Measurements from ENCODE around the gene PHOSPHO2. TPM values are rescaled to one million over a fixed set of nuclear protein-coding genes. Genes with fewer than 3 reads are reported as not detected.
A peak's percentile ranks its signal among the peaks of the same experiment; 100 is the strongest.

PHOSPHO2 gene
- total and polyA plus RNA-seq, 4 donors = 1.4 to 5.3 (median 3.6) TPM

DNA sequence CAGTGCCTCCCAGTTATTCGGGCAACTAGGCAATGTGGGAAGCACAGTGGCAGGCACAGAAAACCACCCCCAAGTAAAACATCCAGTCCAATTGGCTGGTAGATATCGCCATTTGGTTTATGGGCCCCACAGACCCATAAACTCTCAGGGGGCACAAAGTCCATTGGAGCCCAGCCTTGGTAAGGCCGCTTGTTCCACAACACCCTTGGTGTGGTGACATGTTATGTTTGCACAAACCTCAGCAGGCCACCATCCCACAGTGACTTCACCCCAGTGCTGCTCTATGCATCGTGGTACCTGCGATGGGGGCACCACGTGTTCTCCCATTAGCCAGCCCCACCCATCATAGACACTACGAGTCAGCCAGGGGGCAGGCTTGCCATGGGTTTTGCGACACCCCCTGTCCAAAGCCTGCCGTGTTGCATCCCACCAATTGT, 18.5 kb downstream of the PHOSPHO2 start:
- WGBS = 89% methylated on average over 9 of the region's 9 CpGs
- peaks cover 0 to 19% (median 14%) of the 10 kb centered on the region in 4 donors for H3K4me1 ChIP-seq (ENCODE audit: control insufficient read depth in 4 of 4, insufficient read depth in 4 of 4, low read length in 3 of 4)
- H3K9me3 ChIP-seq (ENCODE audit: control insufficient read depth in 4 of 4, low read length in 3 of 4) = no peaks in the 10 kb centered on the region
- H3K27me3 ChIP-seq (ENCODE audit: control insufficient read depth in 4 of 4, insufficient read depth in 4 of 4, low read length in 3 of 4) = no peaks in the 10 kb centered on the region
- no peak overlapping the region for H3K27ac ChIP-seq (ENCODE audit: low read depth in 1 of 2, low read length in 2 of 2)
- H3K4me3 ChIP-seq (ENCODE audit: low read depth in 1 of 3, low read length in 3 of 3) = no peak overlapping the region
- DNase-seq (ENCODE audit: low spot score) = no peak
- no peak overlapping the region for H3K9ac ChIP-seq (ENCODE audit: low read depth in 1 of 2, low read length in 2 of 2)
- TF ChIP-seq HNF4G (IDR thresholded peaks at IDR 0.05) = no peak
- TF ChIP-seq SP1 (IDR thresholded peaks at IDR 0.05) = no peak
- no peak for TF ChIP-seq TAF1 (conservative IDR thresholded peaks at IDR 0.05)
- H3K36me3 ChIP-seq (ENCODE audit: control insufficient read depth in 4 of 4, insufficient read depth in 3 of 4, low read depth in 1 of 4, low read length in 3 of 4) = no peaks in the 10 kb centered on the region

DNA sequence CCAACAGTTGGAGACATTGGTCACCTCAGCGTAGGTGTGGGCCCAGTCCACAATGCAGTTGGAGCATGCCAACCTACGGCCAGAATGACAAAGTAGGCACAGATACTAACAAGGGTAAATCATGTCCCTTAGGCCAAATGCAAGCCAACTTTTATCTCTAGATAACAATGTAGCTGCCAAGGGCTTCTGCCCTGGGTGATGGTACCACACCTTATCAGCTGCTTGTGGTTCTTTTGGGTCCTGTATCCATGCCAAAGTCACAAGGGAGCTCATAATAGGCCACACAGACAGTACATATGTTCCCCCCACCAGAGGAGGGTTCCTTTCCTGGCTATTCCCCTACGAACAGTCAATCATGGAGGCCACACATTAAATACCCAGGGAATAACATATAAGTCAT, 19.1 kb downstream of the PHOSPHO2 start:
- Histone ChIP-seq H3K4me3 (ENCODE audit: low read depth in 1 of 3, low read length in 3 of 3) (no peak overlapping the region), H3K9ac (ENCODE audit: low read depth in 1 of 2, low read length in 2 of 2) (no peak overlapping the region), H3K4me1 (ENCODE audit: control insufficient read depth in 4 of 4, insufficient read depth in 4 of 4, low read length in 3 of 4) (peaks cover 0 to 19% (median 14%) of the 10 kb centered on the region in 4 donors), H3K27me3 (ENCODE audit: control insufficient read depth in 4 of 4, insufficient read depth in 4 of 4, low read length in 3 of 4) (no peaks in the 10 kb centered on the region), H3K27ac (ENCODE audit: low read depth in 1 of 2, low read length in 2 of 2) (no peak overlapping the region), H3K36me3 (ENCODE audit: control insufficient read depth in 4 of 4, insufficient read depth in 3 of 4, low read depth in 1 of 4, low read length in 3 of 4) (no peaks in the 10 kb centered on the region), H3K9me3 (ENCODE audit: control insufficient read depth in 4 of 4, low read length in 3 of 4) (no peaks in the 10 kb centered on the region)
- DNase-seq (ENCODE audit: low spot score) = no peak
- no peak for TF ChIP-seq TAF1 (conservative IDR thresholded peaks at IDR 0.05)
- TF ChIP-seq, protein P1, sequence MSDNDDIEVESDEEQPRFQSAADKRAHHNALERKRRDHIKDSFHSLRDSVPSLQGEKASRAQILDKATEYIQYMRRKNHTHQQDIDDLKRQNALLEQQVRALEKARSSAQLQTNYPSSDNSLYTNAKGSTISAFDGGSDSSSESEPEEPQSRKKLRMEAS (IDR thresholded peaks at IDR 0.05) = no peak
- TF ChIP-seq, protein P2, sequence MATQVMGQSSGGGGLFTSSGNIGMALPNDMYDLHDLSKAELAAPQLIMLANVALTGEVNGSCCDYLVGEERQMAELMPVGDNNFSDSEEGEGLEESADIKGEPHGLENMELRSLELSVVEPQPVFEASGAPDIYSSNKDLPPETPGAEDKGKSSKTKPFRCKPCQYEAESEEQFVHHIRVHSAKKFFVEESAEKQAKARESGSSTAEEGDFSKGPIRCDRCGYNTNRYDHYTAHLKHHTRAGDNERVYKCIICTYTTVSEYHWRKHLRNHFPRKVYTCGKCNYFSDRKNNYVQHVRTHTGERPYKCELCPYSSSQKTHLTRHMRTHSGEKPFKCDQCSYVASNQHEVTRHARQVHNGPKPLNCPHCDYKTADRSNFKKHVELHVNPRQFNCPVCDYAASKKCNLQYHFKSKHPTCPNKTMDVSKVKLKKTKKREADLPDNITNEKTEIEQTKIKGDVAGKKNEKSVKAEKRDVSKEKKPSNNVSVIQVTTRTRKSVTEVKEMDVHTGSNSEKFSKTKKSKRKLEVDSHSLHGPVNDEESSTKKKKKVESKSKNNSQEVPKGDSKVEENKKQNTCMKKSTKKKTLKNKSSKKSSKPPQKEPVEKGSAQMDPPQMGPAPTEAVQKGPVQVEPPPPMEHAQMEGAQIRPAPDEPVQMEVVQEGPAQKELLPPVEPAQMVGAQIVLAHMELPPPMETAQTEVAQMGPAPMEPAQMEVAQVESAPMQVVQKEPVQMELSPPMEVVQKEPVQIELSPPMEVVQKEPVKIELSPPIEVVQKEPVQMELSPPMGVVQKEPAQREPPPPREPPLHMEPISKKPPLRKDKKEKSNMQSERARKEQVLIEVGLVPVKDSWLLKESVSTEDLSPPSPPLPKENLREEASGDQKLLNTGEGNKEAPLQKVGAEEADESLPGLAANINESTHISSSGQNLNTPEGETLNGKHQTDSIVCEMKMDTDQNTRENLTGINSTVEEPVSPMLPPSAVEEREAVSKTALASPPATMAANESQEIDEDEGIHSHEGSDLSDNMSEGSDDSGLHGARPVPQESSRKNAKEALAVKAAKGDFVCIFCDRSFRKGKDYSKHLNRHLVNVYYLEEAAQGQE (IDR thresholded peaks at IDR 0.05) = no peak
- TF ChIP-seq JUND (IDR thresholded peaks at IDR 0.05) = no peak
- WGBS = 97% methylated on average over 3 of the region's 3 CpGs

DNA sequence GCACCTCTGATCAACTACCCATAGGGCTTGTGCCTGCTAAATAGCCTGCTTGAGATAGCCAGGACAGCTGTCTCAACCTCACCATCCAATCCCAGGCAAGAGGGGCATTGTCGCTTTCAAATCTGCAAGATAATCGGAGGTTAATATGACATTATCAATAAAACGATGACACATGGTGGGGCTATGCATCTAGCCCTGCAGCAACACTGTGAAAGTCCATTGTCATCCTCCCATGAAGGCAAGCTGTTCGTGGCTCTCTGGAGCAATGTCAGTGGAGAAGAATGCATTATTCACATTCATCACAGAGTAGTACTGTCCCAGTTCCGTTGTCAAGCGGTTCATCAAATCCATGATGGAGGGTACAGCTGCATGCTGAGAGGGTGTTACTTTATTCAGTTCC, 20.4 kb downstream of the PHOSPHO2 start:
- DNase-seq (ENCODE audit: low spot score) = no peak
- WGBS = 94% methylated on average over 6 of the region's 6 CpGs
- H3K27ac ChIP-seq (ENCODE audit: low read depth in 1 of 2, low read length in 2 of 2) = peak overlapping the region; percentile 68 to 73
- no peak overlapping the region for H3K4me3 ChIP-seq (ENCODE audit: low read depth in 1 of 3, low read length in 3 of 3)
- peaks cover 0 to 19% (median 14%) of the 10 kb centered on the region in 4 donors for H3K4me1 ChIP-seq (ENCODE audit: control insufficient read depth in 4 of 4, insufficient read depth in 4 of 4, low read length in 3 of 4)
- H3K9me3 ChIP-seq (ENCODE audit: control insufficient read depth in 4 of 4, low read length in 3 of 4) = no peaks in the 10 kb centered on the region
- no peak overlapping the region for H3K9ac ChIP-seq (ENCODE audit: low read depth in 1 of 2, low read length in 2 of 2)
- TF ChIP-seq, protein P3, sequence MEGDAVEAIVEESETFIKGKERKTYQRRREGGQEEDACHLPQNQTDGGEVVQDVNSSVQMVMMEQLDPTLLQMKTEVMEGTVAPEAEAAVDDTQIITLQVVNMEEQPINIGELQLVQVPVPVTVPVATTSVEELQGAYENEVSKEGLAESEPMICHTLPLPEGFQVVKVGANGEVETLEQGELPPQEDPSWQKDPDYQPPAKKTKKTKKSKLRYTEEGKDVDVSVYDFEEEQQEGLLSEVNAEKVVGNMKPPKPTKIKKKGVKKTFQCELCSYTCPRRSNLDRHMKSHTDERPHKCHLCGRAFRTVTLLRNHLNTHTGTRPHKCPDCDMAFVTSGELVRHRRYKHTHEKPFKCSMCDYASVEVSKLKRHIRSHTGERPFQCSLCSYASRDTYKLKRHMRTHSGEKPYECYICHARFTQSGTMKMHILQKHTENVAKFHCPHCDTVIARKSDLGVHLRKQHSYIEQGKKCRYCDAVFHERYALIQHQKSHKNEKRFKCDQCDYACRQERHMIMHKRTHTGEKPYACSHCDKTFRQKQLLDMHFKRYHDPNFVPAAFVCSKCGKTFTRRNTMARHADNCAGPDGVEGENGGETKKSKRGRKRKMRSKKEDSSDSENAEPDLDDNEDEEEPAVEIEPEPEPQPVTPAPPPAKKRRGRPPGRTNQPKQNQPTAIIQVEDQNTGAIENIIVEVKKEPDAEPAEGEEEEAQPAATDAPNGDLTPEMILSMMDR (IDR thresholded peaks at IDR 0.05; ENCODE audit: low read depth, low read length, missing input control) = no peak
- H3K36me3 ChIP-seq (ENCODE audit: control insufficient read depth in 4 of 4, insufficient read depth in 3 of 4, low read depth in 1 of 4, low read length in 3 of 4) = no peaks in the 10 kb centered on the region
- no peaks in the 10 kb centered on the region for H3K27me3 ChIP-seq (ENCODE audit: control insufficient read depth in 4 of 4, insufficient read depth in 4 of 4, low read length in 3 of 4)
